Hepatocyte (in vitro differentiated cells): ENCODE data around the gene NDEL1.

Experiments
- EZH2 ChIP-seq: fragments of 200-600 bp; sonication (generic); IDR thresholded peaks from 2 replicates; pipeline ENCODE4 v1.6.1; 2016; ENCODE audit warnings: antibody characterized with exemption, mild to moderate bottlenecking, borderline replicate concordance
- EZH2phosphoT487 ChIP-seq: fragments of 200-600 bp; sonication (generic); IDR thresholded peaks from one replicate; pipeline ENCODE4 v1.6.1; 2018; ENCODE audit warnings: antibody characterized with exemption, mild to moderate bottlenecking, low read depth, moderate library complexity; ENCODE audit not compliant: unreplicated experiment, severe bottlenecking
- TF ChIP-seq, protein P1 (sequence below): fragments of 200-600 bp; sonication (generic); IDR thresholded peaks from 2 replicates; pipeline ENCODE4 v1.5.1; 2016; ENCODE audit warnings: antibody characterized with exemption, mild to moderate bottlenecking; ENCODE audit not compliant: poor library complexity

- TF ChIP-seq EZH2, result no peak
- TF ChIP-seq, protein P1, sequence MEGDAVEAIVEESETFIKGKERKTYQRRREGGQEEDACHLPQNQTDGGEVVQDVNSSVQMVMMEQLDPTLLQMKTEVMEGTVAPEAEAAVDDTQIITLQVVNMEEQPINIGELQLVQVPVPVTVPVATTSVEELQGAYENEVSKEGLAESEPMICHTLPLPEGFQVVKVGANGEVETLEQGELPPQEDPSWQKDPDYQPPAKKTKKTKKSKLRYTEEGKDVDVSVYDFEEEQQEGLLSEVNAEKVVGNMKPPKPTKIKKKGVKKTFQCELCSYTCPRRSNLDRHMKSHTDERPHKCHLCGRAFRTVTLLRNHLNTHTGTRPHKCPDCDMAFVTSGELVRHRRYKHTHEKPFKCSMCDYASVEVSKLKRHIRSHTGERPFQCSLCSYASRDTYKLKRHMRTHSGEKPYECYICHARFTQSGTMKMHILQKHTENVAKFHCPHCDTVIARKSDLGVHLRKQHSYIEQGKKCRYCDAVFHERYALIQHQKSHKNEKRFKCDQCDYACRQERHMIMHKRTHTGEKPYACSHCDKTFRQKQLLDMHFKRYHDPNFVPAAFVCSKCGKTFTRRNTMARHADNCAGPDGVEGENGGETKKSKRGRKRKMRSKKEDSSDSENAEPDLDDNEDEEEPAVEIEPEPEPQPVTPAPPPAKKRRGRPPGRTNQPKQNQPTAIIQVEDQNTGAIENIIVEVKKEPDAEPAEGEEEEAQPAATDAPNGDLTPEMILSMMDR, result peak; percentile 92
- TF ChIP-seq EZH2phosphoT487, result no peak
Measured at GRCh38 chr17:8409966-8410882, 25.5 kb upstream of the NDEL1 start.
